HL-60 (cell line): ENCODE results near the gene IHH.

Experiments used
- TF ChIP-seq, protein P1 (sequence below): IDR thresholded peaks from 2 replicates; pipeline ENCODE4 v1.6.1; 2012; ENCODE audit warnings: low read depth; ENCODE audit not compliant: insufficient replicate concordance
- TF ChIP-seq, protein P2 (sequence below): IDR thresholded peaks from one replicate; pipeline ENCODE4 v1.5.1; 2011; ENCODE audit warnings: low read length, control low read depth, inconsistent platforms; ENCODE audit not compliant: insufficient read depth

DNA sequence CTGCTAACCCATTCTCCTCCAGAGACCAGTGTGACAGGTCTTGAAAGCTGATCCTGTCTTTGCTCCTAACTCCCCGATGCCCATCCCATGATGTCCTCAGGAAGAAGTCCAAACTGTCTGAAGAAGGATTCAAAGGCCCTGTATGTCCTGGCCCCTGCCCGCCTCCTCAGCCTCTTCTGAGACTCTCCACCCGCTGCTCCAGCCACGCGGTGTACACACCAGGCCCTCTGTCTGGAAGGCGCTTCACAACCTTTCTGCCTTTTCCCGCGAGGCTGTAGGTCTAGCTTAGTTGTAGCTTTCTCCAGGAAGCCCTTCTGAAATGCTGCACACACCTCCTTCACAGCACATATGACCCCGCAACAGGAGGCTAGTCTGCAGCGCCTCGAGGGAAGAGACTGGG, 44.0 kb downstream of the IHH start:
- TF ChIP-seq, protein P1, sequence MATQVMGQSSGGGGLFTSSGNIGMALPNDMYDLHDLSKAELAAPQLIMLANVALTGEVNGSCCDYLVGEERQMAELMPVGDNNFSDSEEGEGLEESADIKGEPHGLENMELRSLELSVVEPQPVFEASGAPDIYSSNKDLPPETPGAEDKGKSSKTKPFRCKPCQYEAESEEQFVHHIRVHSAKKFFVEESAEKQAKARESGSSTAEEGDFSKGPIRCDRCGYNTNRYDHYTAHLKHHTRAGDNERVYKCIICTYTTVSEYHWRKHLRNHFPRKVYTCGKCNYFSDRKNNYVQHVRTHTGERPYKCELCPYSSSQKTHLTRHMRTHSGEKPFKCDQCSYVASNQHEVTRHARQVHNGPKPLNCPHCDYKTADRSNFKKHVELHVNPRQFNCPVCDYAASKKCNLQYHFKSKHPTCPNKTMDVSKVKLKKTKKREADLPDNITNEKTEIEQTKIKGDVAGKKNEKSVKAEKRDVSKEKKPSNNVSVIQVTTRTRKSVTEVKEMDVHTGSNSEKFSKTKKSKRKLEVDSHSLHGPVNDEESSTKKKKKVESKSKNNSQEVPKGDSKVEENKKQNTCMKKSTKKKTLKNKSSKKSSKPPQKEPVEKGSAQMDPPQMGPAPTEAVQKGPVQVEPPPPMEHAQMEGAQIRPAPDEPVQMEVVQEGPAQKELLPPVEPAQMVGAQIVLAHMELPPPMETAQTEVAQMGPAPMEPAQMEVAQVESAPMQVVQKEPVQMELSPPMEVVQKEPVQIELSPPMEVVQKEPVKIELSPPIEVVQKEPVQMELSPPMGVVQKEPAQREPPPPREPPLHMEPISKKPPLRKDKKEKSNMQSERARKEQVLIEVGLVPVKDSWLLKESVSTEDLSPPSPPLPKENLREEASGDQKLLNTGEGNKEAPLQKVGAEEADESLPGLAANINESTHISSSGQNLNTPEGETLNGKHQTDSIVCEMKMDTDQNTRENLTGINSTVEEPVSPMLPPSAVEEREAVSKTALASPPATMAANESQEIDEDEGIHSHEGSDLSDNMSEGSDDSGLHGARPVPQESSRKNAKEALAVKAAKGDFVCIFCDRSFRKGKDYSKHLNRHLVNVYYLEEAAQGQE: no peak
- TF ChIP-seq, protein P2, sequence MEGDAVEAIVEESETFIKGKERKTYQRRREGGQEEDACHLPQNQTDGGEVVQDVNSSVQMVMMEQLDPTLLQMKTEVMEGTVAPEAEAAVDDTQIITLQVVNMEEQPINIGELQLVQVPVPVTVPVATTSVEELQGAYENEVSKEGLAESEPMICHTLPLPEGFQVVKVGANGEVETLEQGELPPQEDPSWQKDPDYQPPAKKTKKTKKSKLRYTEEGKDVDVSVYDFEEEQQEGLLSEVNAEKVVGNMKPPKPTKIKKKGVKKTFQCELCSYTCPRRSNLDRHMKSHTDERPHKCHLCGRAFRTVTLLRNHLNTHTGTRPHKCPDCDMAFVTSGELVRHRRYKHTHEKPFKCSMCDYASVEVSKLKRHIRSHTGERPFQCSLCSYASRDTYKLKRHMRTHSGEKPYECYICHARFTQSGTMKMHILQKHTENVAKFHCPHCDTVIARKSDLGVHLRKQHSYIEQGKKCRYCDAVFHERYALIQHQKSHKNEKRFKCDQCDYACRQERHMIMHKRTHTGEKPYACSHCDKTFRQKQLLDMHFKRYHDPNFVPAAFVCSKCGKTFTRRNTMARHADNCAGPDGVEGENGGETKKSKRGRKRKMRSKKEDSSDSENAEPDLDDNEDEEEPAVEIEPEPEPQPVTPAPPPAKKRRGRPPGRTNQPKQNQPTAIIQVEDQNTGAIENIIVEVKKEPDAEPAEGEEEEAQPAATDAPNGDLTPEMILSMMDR: no peak
